ENCODE results near the gene INO80D. TPM values are rescaled to one million over a fixed set of nuclear protein-coding genes. Genes with fewer than 3 reads are reported as not detected.

Gene INO80D
- total and polyA plus RNA-seq, 2 of the 8 experiments (the other 6 are each of a cell fraction or from before 2014, with no cell fraction given): 6.2 to 37.4 TPM

GRCh38 chr2:206064077-206064476 lies 21.9 kb downstream of the INO80D start:
- Histone ChIP-seq H3K27ac (ENCODE audit: low read depth, low read length) (no peak overlapping the region), H2BK20ac (ENCODE audit: low read length) (no peak overlapping the region), H3K4me3 (ENCODE audit: extremely low read depth in 1 of 4, insufficient read depth in 2 of 4, low read depth in 3 of 4, low read length in 4 of 4) (no peak overlapping the region), H3K18ac (ENCODE audit: extremely low read depth, low read length) (no peak overlapping the region), H3K79me2 (ENCODE audit: control insufficient read depth in 1 of 2, insufficient read depth in 2 of 2, low read length in 2 of 2) (peaks cover 0 to 88% of the 10 kb centered on the region in 2 experiments), H3K4me2 (ENCODE audit: insufficient read depth in 1 of 2, low read depth in 2 of 2, low read length in 2 of 2) (no peak overlapping the region), H4K91ac (replicated peaks; ENCODE audit: insufficient read length, low read length) (no peak overlapping the region), H2BK5ac (ENCODE audit: low read depth, low read length) (no peak overlapping the region), H3K56ac (replicated peaks; ENCODE audit: insufficient read length, low read depth, low read length) (no peak overlapping the region), H2BK120ac (replicated peaks; ENCODE audit: low read depth, low read length) (no peak overlapping the region), H3K27me3 (replicated peaks in 1 of 4; ENCODE audit: control insufficient read depth in 3 of 4, extremely low read depth in 1 of 4, insufficient read depth in 3 of 4, low read length in 3 of 4) (no peaks in the 10 kb centered on the region), H3K79me1 (ENCODE audit: low read depth, low read length) (peaks cover 2% of the 10 kb centered on the region; the same call in 1 of the 2 replicates), H3K4me1 (replicated peaks in 1 of 4; ENCODE audit: control insufficient read depth in 3 of 4, insufficient read depth in 4 of 4, low read length in 3 of 4) (peaks cover 0 to 3% (median 0%) of the 10 kb centered on the region in 4 experiments; a peak in 4 of 7 replicates), H2BK12ac (ENCODE audit: low read depth, low read length) (no peak overlapping the region), H2AK5ac (ENCODE audit: low read depth, low read length) (no peak overlapping the region), H2BK15ac (ENCODE audit: low read length) (no peak overlapping the region), H4K5ac (ENCODE audit: insufficient read length, low read depth, low read length) (no peak overlapping the region), H3K9ac (replicated peaks in 1 of 4; ENCODE audit: extremely low read depth in 1 of 4, low read depth in 3 of 4, low read length in 3 of 4) (no peak overlapping the region), H4K20me1 (replicated peaks in 1 of 2; ENCODE audit: control insufficient read depth in 1 of 2, insufficient read depth in 2 of 2, low read length in 2 of 2) (no peaks in the 10 kb centered on the region), H4K8ac (ENCODE audit: extremely low read depth, insufficient read depth, low read length) (no peak overlapping the region), H3K36me3 (ENCODE audit: control insufficient read depth in 2 of 4, insufficient read depth in 4 of 4, low read length in 3 of 4) (peaks cover 0 to 27% (median 3%) of the 10 kb centered on the region in 4 experiments; a peak in 3 of 8 replicates), H3K9me3 (ENCODE audit: insufficient read depth in 2 of 2, low read depth in 1 of 2, low read length in 1 of 2) (no peaks in the 10 kb centered on the region), H3K23me2 (ENCODE audit: low read depth, low read length) (no peaks in the 10 kb centered on the region), H3K23ac (ENCODE audit: insufficient read length) (no peak overlapping the region), H3K14ac (ENCODE audit: insufficient read length) (no peak overlapping the region), H2AFZ (ENCODE audit: low read length) (no peak overlapping the region), H3K4ac (replicated peaks; ENCODE audit: insufficient read length, low read depth, low read length) (no peak overlapping the region)
- ChIA-PET CTCF (ENCODE audit: partially characterized antibody) (interaction anchor here (0.7 to 1.2 kb wide), 7 partner anchors 25 to 385 kb away, joined by 3 to 5 read pairs (median 3); no protein-coding TSS in a partner anchor), POLR2A (ENCODE audit: partially characterized antibody) (interaction anchor here (0.7 kb wide), 1 partner anchor 29 kb away, joined by 3 read pairs; no protein-coding TSS in a partner anchor)
- DNase-seq (ENCODE audit: low read depth in 1 of 2, low spot score in 2 of 2) (no peak), FAIRE-seq (no peak)
- no peak for TF ChIP-seq BCL11A (IDR thresholded peaks at IDR 0.05; ENCODE audit: low read depth in 2 of 2, low read length in 2 of 2)
- TF ChIP-seq RAD21 (IDR thresholded peaks at IDR 0.05 in 1 of 2, conservative IDR thresholded peaks at IDR 0.05 in 1 of 2; ENCODE audit: low read depth in 2 of 2, low read length in 2 of 2): no peak
- WGBS, 2 experiments (ENCODE audit: extremely low coverage in 1 of 2, insufficient coverage in 1 of 2, insufficient read length in 1 of 2, insufficient replicate concordance in 2 of 2, low coverage in 1 of 2, low lambda C conversion rate in 2 of 2, missing lambda C conversion rate in 1 of 2): 95% methylated on average over 2 of the region's 2 CpGs; no CpG with 5 or more reads in 1 of the 2 experiments

Data from H1 (cell line).